Right ventricle myocardium inferior (tissue), 1 donor: ENCODE data around the gene SPINK6. TPM values are rescaled to one million over a fixed set of nuclear protein-coding genes. Genes with fewer than 3 reads are reported as not detected.

Source experiments
- ATAC-seq: fragments of 200-7000 bp; cut with Tn5 transposase; one replicate; pipeline ENCODE4 v1.9.1; 2020; ENCODE audit warnings: mild to moderate bottlenecking, moderate library complexity
- DNase-seq: peaks from one replicate; pipeline ENCODE4 v3.0.0; 2021; ENCODE audit errors: missing footprints
- intact Hi-C: fragments of 100-400 bp; cut with DNase I; formaldehyde crosslinking; loops from one replicate; pipeline ENCODE4 v1.11.0; 2022
- total RNA-seq: library from RNA; stranded (reverse); fragmentation: NEBNext Ultra II Directional; extraction: Animal tissue kit (Norgen Biotek cat#: 25700); gene quantifications from one replicate; pipeline ENCODE4 v1.2.1, GENCODE V29; 2021
- donor health status: DM: no; HTN: yes; CAD: no; lungs with severe emphysema.

The SPINK6 gene
- total RNA-seq, 1 donor from 2014 or later: not detected

- DNase-seq (no peak), ATAC-seq (no peak)
- intact Hi-C loops: no loop called here
These were observed 6.4 kb downstream of the SPINK6 start for GRCh38 chr5:148209151-148209770.

GRCh38 chr5:148214665-148215185, 11.9 kb downstream of the SPINK6 start:
- DNase-seq: no peak
- intact Hi-C loops: no loop called here

GRCh38 chr5:148221508-148221907, 18.7 kb downstream of the SPINK6 start:
- no peak for ATAC-seq
- intact Hi-C loops: no loop called here
- DNase-seq: no peak

More at GRCh38 chr5:148214665-148215185, 11.9 kb downstream of the SPINK6 start:
- ATAC-seq: no peak

GRCh38 chr5:148224117-148224742, 21.4 kb downstream of the SPINK6 start:
- no peak for ATAC-seq
- no peak for DNase-seq
- intact Hi-C loops: no loop called here

DNA sequence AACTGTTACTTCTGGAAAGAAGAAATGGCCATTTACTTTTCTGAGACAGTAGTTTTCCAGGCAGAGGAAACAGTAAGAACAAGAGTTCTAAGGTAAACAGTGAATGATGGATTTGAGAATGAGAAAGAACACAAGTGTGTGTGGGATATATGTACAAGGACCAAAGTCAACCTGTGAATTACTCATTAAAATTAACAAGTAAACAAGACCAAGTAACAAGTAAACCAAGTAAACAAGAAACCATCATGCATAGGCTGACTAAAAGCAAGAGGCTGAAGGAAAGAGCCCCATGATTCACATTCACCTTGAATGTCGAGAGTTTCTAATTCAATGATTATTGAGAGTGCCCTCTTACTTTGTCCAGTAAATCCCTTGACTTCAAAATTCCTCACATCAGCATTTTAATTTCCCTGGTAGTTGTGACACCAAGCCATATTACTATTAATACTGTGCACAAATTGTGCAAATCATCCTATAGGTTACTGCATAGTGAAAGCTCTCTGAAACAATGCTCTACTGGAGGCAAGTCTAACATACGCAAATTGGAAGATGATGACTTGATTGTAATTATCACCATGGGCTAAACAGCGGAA, 25.6 kb downstream of the SPINK6 start:
- intact Hi-C loops: no loop called here
- DNase-seq (no peak), ATAC-seq (no peak)

DNA sequence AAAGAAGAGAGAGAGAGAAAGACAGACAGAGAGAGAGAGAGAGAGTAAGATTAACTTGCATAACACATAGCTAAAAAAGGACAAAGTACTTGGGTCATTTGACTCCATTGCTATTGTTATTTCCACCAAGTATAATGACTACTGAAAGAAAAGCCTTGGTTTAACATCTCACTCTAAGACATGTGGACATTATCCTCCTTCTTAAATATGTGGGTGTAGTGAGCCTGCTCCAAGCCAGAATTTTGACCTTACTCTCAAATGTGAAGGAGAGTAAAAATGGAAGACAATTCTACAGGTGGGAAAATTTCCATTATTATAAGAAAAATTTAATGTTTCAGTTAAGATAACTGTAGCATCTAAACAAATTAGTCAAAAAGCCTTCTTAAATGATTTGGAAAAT, 27.0 kb downstream of the SPINK6 start:
- ATAC-seq (no peak), DNase-seq (no peak)
- intact Hi-C loops: no loop called here

DNA sequence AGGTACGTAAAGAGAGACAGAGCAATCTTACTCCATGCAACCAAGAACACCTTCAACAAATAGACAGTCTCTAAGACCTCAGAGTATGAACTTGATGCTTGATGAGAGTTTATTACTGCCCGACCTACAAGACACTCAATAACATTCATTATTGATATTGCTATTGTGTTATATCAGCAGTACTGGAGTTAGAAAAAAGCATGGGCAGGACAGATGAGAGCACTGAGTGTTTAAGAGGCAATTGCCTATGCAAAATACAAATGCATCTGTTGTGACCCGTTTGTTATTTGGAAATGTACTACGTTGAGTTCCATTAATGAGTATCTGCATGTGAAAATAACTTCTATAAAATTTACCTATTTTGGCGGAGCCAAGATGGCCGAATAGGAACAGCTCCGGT, 27.4 kb downstream of the SPINK6 start:
- ATAC-seq: no peak
- intact Hi-C loops: no loop called here

DNA sequence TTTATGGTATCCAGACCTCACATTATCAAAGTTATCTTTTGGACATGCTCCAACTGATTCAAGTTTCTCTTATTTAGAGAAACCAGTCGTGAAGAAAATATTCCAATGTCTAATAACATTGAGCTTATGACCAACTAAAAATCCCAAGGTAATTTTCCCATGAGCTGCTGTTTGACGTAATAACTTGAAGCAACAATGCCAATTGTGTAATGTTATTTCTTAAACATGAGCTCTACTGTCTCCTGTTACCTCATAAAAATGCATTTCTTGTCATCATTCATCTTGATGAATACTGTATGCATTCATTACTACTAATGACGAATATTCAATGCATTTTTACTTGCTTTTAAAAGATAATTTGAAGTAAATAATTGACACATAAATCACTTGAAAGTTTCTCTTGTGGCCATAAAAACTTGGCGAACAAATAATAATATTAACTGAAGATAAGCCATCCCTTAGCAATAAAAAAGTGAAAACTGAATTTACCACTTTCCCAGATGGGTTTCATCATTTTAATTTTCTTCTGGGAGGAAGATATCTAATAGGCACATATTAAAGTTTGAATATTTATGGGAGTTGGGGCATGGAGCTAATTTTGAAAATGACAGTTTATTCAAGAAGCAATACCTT, 35.1 kb downstream of the SPINK6 start:
- ATAC-seq: no peak
- no peak for DNase-seq
- intact Hi-C loops: no loop called here

More for the DNA sequence above, 27.4 kb downstream of the SPINK6 start:
- no peak for DNase-seq

- intact Hi-C loops: no loop called here
- no peak for DNase-seq
- no peak for ATAC-seq
These were observed 35.6 kb downstream of the SPINK6 start, which contains the start of gene MARCOL for GRCh38 chr5:148238418-148238794. TSS of gene MARCOL (plus strand) at chr5:148238525. CDS start at chr5:148238598, 73 bp downstream.

GRCh38 chr5:148248894-148249293, 46.1 kb downstream of the SPINK6 start:
- no peak for ATAC-seq
- no peak for DNase-seq
- intact Hi-C loops: no loop called here

GRCh38 chr5:148255456-148255855, 52.6 kb downstream of the SPINK6 start:
- ATAC-seq (no peak), DNase-seq (no peak)
- intact Hi-C loops: no loop called here

GRCh38 chr5:148259288-148259687, 56.4 kb downstream of the SPINK6 start:
- DNase-seq (no peak), ATAC-seq (no peak)
- intact Hi-C loops: no loop called here

DNA sequence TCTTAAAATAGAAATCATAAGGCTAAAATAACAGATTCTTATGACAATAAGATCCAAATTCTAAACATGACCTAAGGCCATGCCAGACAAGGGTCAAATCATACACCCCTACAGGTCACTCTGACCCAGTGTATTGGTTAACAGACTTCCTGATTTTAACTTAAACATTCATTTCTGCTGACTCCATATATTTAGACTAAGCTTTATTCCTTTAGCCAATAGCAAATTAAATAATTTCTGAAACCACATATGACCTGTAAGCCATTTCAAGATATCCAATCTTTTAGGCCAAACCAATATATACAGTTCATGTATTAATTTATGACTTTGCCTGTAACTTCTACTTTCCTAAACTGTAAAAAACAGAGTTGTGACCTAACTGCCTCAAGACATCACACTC, 58.4 kb downstream of the SPINK6 start:
- ATAC-seq (no peak), DNase-seq (no peak)
- intact Hi-C loops: no loop called here

Other genes starting within 250 kb of the SPINK6 start
- gene SPINK5, start 139.1 kb upstream of the SPINK6 start, total RNA-seq: 1.1 TPM
- gene SPINK14, start 34.5 kb upstream of the SPINK6 start, total RNA-seq: not detected
- gene MARCOL, start 35.5 kb downstream of the SPINK6 start, total RNA-seq: not detected
- gene SPINK13, start 65.8 kb downstream of the SPINK6 start, total RNA-seq: not detected
- gene SPINK7, start 109.4 kb downstream of the SPINK6 start, total RNA-seq: not detected
- gene SPINK9, start 132.5 kb downstream of the SPINK6 start, total RNA-seq: not detected
- 32.8 TPM for gene FBXO38, start 180.9 kb downstream of the SPINK6 start, total RNA-seq